Measurements from ENCODE around the gene SASH1.

DNA sequence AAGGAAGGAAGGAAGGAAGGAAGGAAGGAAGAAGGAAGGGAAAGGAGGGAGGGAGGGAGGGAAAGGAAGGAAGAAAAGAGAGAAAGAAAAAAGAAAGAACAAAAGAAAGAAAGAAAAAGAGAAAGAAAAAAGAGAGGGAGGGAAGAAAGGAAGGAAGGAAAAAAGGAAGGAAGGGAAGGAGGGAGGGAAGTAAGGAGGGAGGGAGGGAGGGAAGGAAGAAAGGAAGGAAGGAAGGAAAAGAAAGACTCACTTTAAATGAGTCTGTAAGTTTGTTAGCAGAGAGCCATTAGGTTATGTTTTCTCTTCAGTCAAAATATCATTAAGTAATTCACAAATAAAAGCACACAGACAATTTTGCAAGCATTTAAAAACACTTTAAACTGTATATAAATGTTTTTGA lies 44.0 kb upstream of the SASH1 start:
- TF ChIP-seq GATA2 (IDR thresholded peaks at IDR 0.05; ENCODE audit: low read depth, low read length) = no peak
- TF ChIP-seq GATA3 (IDR thresholded peaks at IDR 0.05; ENCODE audit: low read depth, low read length) = no peak

Measured in SH-SY5Y (cell line).